ENCODE results near the gene POM121.
"Not testable (repeated sequence)": the region's sequence is repeated elsewhere in the genome, so short reads cannot be mapped to it uniquely, and the experiment has no call there.

The POM121 gene

DNA sequence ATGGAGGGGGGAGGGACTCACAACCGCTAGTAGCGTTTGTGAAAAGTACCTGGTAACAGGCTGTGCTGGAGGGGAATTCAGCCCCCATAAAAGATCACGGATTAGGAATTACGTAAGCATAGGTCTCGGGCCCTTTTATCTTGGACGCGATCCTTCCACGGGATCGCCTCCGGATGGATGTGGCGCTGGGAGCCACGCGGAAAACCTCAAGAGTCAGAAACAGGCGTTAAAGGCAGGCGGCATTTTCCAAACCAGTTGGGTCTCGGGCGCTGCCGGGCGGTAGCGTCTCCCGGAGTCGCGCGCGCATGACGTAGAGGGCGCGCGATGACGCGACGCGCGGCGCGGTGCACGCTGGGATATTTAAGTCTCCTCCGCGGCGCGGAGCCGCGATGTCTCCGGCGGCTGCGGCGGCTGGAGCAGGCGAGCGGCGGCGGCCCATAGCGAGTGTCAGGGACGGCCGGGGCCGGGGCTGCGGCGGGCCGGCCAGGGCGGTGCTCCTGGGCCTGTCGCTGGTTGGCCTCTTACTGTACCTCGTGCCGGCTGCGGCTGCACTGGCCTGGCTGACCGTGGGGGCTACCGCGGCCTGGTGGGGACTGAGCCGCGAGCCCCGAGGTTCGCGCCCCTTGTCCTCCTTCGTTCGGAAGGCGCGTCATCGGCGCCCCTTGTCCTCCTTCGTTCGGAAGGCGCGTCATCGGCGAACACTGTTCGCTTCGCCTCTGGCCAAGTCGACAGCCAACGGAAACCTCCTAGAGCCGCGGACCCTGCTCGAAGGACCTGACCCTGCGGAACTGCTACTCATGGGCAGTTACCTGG lies at the start of gene POM121:
Gene POM121 (plus strand): TSS at position 363 of the 813 bp plus-strand sequence. CDS start 27 bp downstream, at position 390.
- peak; percentile 87 for DNase-seq (ENCODE audit: low spot score)

DNA sequence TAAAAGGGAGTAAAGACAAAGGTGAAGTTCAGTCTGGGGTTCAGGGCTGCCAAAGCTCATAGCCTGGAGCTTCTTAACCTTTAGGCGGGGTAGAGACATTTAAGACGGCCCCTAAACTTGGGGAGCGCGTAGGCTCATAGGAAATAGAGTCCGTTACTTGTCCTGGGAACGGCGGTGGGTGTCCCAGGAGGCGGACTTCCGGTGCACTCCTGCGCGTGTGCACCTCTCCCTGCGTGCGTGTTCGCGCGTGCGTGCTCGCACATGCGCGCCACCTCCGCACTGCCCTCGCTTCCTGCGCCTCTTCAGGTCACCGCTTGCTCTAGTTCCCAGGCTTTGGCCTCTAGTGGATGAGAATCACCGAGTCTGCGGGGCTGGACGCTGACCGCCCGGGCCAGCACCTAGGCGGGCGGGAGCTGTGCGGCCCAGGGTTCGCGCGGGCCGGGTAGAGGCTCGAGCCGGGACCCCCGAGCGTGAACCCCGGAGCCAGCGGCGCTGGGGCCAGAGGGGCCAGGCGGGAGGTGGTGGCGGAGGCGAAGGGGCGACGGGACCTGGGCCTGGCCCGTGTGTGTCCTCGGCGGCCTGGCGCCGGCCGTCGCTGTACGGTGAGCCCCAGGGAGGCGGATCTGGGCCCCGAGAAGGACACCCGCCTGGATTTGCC lies 45.7 kb upstream of the POM121 start:
- DNase-seq (ENCODE audit: low spot score), result peak; percentile 88

DNA sequence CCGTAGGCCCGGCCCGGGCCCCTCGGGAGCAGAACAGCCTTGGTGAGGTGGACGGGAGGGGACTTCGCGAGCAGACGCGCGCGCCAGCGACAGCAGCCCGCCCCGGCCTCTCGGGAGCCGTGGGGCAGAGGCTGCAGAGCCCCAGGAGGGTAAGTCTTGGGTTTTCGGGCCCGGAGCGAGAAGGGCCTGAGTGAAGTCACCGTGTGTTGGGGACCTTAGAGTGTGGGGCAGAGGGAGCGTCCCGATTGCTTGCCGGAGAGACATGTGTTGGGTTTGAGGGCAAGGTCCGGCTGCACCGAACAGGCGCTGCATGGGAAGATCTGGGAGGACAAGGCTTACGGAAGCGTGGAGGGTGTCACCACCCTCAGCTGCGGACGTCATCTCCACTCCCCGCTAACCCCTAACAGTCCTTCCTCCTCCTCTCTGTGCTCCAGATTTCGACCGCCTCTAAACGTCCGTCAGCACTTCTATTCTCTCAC lies 45.1 kb upstream of the POM121 start:
- peak; percentile 80 for DNase-seq (ENCODE audit: low spot score)

DNA sequence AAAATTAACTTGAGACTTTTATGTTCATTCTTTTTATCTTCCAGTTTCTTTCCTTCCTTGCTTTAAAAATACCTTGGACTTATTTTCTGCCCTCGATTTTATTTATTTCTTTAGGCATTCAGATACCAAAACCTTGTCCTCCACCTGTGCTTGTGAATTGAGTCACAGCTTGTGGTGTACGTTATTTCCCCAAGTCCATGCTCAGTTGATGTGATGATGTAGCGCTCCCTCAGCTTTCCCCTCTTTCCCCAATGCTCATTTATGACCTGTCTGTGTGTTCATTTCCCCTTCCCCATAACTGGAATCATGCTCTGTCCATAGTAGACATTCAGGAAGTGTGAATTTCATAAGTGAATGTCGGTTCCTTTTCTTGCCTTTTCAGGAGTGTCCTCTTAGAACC lies 33.1 kb upstream of the POM121 start:
- not testable (repeated sequence) for DNase-seq (ENCODE audit: low spot score)

DNA sequence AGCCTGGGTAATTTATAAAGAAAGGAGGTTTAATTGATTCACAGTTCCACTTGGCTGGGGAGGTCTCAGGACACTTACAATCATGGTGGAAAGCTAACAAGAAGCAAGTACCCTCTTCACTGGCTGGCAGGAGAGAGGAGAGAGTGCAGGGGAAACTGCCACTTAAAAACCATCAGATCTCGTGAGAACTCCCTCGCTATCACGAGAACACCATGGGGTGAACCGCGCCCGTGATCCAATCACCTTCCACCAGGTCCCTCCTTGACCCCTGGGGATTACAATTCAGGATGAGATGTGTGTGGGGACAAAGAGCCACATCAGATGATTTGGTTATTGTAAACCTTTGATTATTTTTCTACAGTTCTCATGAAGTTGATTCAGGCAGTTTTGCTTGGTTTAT lies 20.2 kb upstream of the POM121 start:
- DNase-seq (ENCODE audit: low spot score), result not testable (repeated sequence)

DNA sequence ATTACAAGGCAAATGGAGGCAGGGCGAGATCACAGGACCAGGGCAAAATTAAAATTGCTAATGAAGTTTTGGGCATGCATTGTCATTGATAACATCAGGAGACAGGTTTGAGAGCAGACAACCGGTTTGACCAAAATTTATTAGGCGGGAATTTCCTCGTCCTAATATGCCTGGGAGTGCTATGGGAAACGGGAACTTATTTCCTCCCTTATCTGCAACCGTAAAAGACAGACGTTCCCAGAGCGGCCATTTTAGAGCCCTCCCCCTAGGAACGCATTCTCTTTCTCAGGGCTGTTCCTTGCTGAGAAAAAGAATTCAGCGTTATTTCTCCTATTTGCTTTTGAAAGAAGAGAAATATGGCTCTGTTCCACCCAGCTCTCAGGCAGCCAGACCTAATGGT lies 16.5 kb upstream of the POM121 start:
- not testable (repeated sequence) for DNase-seq (ENCODE audit: low spot score)

DNA sequence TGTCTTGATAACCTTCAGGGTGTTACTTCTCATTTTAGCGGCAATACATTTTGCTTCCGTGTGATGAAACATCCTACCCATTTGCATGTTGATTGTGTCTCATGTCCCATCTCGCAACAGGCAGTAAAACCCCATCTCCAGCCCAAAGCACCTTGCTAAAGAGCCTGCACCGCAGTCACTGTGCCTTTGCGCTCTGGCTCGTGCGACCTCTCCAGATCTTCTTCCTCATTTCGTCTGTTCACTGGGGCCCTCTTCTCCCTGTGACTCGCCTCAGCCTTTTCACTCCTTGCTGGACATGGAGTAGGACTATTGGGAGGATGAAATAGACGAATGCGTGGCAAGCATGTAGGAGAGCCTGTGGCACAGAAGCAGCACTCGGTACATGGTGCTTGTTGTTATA lies 13.5 kb upstream of the POM121 start:
- DNase-seq (ENCODE audit: low spot score), result not testable (repeated sequence)

DNA sequence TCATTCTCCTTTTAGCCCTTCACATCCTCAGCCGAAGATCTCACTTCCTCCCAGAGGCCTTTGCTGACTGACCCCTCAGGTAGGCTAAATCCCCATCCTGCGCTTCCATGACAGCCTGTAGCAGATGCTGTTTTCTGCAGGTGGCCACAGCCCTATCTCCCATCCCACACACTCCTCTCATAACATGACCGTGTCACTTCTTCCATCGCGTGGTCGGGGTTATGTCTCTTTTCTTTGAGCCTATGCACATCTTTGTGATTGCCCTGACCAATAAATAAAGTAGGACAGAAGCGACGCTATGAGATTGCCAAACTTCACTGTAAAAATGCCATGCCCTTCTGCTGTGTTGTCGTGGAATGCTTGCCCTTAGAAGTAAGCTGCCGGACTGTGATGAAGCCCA lies 11.1 kb upstream of the POM121 start:
- not testable (repeated sequence) for DNase-seq (ENCODE audit: low spot score)

DNA sequence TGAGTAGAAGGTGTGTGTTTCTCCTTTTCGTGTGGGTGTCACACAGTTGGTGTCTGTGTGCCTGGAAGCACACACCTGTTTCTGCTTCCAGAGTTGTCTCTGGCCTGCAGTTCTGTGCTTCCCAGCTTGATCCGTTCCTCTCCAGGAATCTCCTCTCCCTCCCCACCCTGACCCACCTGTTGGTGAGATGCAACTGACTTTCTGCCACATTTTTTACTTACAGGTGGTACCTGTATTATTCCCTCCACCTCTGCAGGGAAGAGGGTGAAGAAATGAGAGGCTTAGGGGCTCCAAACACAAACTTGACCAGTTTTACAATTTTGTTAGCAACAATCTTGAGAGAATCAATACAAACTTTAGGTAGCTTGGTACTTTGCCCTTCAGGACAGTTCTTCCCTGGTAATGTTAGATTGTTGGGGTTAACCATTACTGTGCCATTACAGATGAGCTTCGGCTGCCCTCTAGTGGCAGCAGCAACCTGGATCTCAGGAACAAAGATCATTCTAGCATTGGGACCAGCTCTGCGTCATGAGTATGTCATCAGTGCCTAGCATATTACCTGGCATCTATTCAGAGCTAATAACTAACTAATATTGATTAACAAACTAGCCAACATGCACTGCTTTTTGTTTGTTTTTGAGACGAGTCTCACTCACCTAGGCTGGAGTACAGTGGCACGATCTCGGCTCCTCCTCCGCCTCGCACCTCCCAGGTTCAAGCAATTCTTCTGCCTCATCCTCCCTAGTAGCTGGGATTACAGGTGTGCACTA lies 10.0 kb upstream of the POM121 start:
- DNase-seq (ENCODE audit: low spot score), result peak; percentile 76

DNA sequence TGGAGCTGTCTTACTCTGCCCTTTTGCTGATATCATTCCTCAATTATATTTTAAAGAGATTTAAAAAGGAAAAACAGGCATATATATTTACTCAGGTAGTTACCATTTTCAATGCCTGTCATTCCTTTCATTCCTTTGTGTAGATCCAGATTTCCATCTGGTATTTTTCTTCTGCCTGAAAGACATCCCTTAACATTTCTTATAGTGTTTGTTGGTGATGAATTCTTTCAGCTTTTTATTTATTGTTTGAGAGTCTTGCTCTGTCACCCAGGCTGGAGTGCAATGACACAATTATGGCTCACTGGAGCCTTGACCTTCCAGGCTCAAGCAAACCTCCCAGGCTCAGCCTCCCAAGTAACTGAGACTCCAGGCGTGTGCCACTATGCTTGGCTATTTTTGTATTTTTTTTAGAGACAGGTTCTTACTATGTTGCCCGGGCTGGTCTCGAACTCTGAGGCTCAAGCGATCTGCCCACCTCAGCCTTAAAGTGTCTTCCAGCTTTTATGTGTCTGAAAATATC lies 5.6 kb upstream of the POM121 start:
- DNase-seq (ENCODE audit: low spot score), result no peak

DNA sequence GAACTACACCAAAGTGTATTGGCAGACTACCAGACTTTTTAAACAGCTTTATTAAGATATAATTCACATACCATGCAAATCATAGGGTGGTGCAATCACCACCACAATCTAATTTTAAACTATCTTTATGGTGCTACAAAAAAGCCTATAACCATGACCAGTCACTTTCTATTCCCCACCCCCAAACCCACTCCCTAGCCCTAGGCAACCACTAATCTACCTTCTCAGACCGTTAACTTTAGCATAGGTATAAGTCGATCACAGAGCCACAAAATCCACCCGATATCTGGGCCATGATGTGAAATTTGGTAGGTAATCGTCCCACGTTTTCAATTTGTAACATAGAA lies 536 bp upstream of the POM121 start:
- DNase-seq (ENCODE audit: low spot score), result no peak

DNA sequence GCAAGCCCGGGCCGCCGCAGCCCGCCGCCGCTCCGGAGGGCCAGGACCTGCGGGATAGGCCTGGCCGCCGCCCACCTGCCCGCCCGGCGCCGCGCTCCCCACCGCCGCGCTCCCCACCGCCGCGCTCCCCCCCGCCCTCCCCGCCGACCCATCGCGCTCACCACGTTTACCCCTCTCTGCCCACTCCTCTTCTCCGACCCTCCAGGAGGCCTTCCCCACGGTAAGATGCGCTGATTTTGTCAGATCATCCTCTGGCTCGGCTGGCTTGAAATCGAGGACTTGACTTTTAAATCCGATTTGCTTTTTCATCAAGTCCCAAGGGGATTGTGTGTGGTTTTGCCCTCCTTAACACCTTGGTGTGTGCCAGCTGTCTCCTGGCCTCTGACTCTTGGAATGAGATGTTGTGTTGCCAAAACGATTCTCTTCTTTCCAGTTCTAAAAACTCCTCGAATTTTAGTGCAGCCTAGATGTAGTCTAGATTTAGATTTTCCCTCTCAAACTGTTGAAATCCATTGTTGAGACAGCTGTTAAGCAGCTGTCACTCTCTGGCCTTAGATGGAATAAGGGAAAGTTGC lies 738 bp downstream of the POM121 start:
- no peak for DNase-seq (ENCODE audit: low spot score)

DNA sequence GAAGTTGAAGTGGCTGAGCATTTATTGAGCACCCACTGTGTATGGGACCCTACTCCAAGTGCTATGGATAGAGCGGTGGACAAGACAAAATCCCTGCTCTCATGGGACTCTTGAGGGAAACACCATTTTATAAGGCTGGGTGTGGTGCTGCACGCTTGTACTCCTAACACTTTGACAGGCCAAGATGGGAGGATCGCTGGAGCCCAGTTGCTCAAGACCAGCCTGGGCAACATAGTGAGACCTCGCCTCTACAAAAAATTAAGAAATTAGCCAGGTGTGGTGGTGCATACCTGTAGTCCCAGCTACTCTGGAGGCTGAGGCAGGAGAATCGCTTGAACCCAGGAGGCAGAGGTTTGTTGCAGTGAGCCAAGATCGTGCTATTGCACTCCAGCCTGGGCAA lies 2.9 kb downstream of the POM121 start:
- DNase-seq (ENCODE audit: low spot score), result not testable (repeated sequence)

DNA sequence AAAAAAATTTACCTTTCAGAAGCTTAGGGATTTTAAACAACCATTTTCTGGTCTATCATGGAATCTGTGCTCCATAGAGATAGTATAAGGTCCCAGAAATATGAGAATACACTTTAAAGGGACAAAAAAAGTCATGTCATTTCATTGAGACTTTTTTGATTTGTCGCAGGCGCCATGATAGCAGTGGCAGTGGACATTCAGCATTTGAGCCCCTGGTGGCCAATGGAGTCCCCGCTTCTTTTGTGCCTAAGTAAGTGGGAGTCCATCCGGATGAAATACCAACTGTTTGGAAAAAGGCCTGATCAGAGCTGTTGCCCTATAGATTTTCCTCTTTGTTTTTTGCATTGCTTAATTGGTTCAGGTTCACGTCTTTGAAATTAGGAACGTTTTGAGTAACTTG lies 3.3 kb downstream of the POM121 start:
- DNase-seq (ENCODE audit: low spot score), result not testable (repeated sequence)

DNA sequence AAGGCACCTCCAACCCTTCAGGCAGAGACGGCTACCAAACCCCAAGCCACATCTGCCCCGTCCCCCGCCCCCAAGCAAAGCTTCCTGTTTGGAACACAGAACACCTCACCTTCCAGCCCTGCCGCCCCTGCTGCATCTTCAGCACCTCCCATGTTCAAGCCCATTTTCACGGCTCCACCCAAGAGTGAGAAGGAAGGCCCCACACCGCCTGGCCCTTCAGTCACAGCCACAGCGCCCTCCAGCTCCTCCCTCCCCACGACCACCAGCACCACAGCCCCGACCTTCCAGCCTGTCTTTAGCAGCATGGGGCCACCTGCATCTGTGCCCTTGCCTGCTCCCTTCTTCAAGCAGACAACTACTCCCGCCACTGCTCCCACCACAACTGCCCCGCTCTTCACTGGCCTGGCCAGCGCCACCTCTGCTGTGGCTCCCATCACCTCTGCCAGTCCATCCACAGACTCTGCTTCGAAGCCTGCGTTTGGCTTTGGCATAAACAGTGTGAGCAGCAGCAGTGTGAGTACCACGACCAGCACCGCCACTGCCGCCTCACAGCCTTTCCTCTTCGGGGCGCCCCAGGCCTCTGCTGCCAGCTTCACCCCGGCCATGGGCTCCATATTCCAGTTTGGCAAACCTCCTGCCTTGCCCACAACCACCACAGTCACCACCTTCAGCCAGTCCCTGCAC lies 17.3 kb downstream of the POM121 start:
- not testable (repeated sequence) for DNase-seq (ENCODE audit: low spot score)

DNA sequence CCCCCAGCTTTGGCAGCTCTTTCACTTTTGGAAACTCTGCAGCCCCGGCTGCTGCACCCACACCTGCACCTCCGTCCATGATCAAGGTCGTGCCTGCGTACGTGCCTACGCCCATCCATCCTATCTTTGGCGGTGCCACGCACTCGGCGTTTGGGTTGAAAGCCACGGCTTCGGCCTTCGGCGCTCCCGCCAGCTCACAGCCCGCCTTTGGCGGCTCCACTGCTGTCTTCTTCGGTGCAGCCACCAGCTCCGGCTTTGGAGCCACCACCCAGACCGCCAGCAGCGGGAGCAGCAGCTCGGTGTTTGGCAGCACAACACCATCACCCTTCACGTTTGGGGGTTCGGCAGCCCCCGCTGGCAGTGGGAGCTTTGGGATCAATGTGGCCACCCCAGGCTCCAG lies 18.1 kb downstream of the POM121 start:
- DNase-seq (ENCODE audit: low spot score), result not testable (repeated sequence)

DNA sequence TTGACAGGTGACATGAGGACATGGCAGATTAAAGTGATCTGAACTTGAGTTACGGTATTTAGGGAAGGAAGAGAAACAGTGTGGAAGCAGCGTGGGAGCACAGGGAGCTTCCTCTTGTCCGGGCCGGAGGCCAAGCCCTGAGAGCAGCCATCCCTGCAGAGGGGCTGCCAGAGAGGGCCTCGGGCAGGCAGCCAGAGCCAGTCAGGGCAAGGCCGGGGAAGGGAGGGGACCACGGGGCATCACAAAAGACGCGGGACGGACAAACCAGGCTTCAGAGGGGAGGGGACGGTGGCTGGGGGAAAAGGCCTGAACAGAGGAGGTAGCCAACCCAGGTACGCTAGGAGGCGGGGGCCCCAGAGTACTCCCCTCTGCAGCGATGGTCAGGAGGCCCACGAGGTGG lies 20.0 kb downstream of the POM121 start:
- not testable (repeated sequence) for DNase-seq (ENCODE audit: low spot score)

DNA sequence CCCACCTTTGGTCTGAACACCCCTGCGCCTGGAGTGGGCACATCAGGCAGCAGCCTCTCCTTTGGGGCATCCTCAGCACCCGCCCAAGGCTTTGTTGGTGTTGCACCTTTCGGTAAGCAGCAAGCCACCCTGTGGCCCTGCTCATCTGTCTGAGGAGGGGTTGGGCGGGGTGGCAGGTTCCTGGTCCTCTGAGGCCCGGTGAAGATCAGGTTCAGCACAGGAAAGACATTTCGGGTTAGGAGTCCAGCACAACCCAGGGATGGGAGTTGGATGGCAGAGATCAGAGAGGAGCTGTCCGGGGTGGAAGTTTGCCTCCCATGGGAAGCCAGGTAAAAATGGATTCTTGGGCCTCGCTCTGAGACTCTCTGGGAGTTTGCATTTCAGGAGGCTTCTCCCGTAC lies 20.7 kb downstream of the POM121 start:
- DNase-seq (ENCODE audit: low spot score), result not testable (repeated sequence)

DNA sequence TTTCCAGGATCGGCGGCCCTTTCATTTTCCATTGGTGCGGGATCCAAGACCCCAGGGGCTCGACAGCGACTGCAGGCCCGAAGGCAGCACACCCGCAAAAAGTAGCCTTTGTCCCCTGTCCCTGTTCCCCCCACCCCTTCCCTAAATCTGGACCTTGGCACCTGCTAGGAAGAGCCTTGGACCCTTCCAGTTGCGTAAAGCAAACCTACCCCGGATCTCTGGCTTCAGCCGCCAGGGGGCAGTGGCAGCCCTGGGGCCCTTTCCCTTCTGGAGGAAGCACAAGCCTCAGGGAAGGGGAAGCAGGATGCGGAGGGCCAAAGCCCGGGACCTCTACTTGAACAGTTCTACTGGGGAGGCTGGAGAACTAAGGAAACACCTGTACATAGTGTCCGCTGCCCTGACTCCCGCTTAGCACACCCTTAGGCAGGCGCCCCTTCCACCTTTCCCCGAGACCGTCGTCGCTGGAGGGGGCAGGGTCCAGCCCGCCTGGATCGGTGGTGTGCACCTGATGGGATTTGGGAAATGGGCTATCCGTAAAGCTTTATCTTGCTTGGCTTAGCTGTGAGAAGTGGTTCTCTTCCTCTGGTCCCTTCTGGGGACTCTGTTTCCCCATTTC lies 21.3 kb downstream of the POM121 start:
- DNase-seq (ENCODE audit: low spot score), result not testable (repeated sequence)

DNA sequence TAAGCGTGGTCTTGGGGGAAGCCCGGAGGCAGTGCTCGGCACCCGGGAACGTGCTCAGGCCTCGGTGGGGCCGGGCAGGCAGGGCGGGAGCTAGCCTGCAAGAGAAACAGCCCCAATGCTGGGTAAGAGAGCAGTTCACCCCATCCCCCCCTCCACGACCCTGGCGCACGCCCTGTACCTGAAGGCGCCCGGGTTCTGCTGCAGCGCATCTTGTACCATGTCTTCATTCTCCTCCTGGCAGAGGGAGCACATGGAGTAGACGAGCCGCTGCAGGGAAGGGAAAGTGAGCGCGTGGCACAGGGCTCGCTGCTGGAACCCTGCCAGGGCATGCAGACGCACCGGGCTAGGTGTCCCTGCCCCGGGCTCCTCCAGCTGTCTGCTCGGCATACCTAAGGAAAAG lies 23.8 kb downstream of the POM121 start:
- not testable (repeated sequence) for DNase-seq (ENCODE audit: low spot score)

DNA sequence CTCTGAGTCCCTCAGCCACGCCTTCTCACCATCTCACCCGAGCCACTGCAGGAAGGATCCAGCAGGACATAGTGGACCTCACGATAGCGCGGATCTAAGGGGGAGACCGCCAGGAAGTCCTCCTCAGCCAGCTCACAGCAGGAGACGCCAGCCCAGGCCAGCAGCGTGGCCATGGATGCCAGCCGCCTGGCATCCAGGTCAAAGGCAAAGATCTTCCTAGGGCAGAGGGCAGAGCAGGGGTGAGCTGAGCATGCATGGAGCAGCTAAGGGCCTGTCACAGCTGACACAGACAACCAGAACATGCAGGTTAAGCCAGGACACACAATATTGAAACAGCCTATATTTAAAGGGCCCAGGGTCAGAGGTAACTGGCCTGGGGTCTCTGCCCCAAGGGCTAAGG lies 24.4 kb downstream of the POM121 start:
- not testable (repeated sequence) for DNase-seq (ENCODE audit: low spot score)
